C4-2B (cell line): ENCODE results near the gene TAS2R8.

Experiments
- CTCF ChIP-seq: fragments of 450-650 bp; conservative IDR thresholded peaks from 2 replicates; pipeline ENCODE4 v1.5.1; 2017; ENCODE audit warnings: mild to moderate bottlenecking
- ZFX ChIP-seq: fragments of 450-650 bp; IDR thresholded peaks from 2 replicates; pipeline ENCODE4 v1.6.1; 2017

GRCh38 chr12:10802587-10802986 is 4.5 kb downstream of the TAS2R8 start, which contains the start of gene TAS2R7:
- TF ChIP-seq CTCF (no peak), ZFX (no peak)
